Esophagus squamous epithelium (tissue), 4 donors: ENCODE data around the gene KREMEN1.

ENCODE experiments used
- POLR2A ChIP-seq, 4 donors: fragments of 450-650 bp; IDR thresholded peaks; one replicate each; pipeline ENCODE4 v1.6.1; 2017; ENCODE audit warnings: antibody characterized with exemption in 4 of 4, mild to moderate bottlenecking in 4 of 4, moderate library complexity in 3 of 4
- TF ChIP-seq, protein P1 (sequence below), 6 experiments: fragments of 450-650 bp in 4 of 6; fragments of 200-600 bp in 2 of 6; sonication (generic) in 2 of 6; IDR thresholded peaks; one replicate each; pipeline ENCODE4 v1.5.1; 2016 to 2019; ENCODE audit warnings: antibody characterized with exemption in 6 of 6, mild to moderate bottlenecking in 4 of 6, moderate library complexity in 4 of 6

- TF ChIP-seq, protein P1, sequence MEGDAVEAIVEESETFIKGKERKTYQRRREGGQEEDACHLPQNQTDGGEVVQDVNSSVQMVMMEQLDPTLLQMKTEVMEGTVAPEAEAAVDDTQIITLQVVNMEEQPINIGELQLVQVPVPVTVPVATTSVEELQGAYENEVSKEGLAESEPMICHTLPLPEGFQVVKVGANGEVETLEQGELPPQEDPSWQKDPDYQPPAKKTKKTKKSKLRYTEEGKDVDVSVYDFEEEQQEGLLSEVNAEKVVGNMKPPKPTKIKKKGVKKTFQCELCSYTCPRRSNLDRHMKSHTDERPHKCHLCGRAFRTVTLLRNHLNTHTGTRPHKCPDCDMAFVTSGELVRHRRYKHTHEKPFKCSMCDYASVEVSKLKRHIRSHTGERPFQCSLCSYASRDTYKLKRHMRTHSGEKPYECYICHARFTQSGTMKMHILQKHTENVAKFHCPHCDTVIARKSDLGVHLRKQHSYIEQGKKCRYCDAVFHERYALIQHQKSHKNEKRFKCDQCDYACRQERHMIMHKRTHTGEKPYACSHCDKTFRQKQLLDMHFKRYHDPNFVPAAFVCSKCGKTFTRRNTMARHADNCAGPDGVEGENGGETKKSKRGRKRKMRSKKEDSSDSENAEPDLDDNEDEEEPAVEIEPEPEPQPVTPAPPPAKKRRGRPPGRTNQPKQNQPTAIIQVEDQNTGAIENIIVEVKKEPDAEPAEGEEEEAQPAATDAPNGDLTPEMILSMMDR (IDR thresholded peaks at IDR 0.05) = no peak
- no peak for TF ChIP-seq POLR2A (IDR thresholded peaks at IDR 0.05)
Observed at GRCh38 chr22:29184849-29185490, 112.1 kb downstream of the KREMEN1 start.
